Neural cell (in vitro differentiated cells): Measurements from ENCODE around the gene KLK10.

Experiments
- EP300 ChIP-seq: fragments of 450-650 bp; conservative IDR thresholded peaks from 2 replicates; pipeline ENCODE4 v1.6.1; 2014; ENCODE audit warnings: antibody characterized with exemption, mild to moderate bottlenecking, moderate library complexity; ENCODE audit not compliant: poor library complexity, severe bottlenecking
- TAF1 ChIP-seq: IDR thresholded peaks from 2 replicates; pipeline ENCODE4 v1.6.1; 2012; ENCODE audit warnings: low read depth
- TF ChIP-seq, protein P1 (sequence below): fragments of 450-650 bp; IDR thresholded peaks from 2 replicates; pipeline ENCODE4 v1.5.1; 2014; ENCODE audit warnings: antibody characterized with exemption, mild to moderate bottlenecking, moderate library complexity; ENCODE audit not compliant: poor library complexity, severe bottlenecking

DNA sequence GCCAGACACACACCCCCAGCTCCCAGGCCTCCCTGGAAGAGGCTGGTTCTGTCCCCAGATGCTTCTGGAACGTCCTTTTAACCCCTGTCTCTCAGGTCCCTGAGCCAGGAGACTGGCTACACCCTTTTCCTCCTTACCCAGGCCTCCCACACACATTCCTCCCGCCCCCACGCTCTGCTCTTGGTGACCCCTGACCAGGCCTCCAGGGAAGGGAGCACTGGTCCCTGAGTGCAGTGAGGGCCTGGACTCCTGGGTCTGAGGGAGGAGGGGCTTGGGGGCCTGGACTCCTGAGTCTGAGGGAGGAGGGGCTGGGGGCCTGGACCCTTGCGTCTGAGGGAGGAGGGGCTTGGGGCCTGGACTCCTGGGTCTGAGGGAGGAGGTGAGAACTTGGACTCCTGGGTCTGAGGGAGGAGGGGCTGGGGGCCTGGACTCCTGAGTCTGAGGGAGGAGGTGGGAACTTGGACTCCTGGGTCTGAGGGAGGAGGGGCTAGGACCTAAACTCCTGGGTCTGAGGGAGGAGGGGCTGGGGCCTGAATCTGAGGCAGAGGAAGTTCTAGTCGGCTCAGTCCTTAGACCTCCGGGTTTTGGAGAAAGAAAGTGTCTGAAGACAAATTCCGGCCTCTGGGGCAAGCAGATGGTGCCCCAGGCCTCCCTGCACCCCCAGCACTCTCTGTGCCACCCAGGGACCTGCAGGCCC lies 50.6 kb downstream of the KLK10 start:
- TF ChIP-seq EP300 (no peak), TAF1 (no peak)
- TF ChIP-seq, protein P1, sequence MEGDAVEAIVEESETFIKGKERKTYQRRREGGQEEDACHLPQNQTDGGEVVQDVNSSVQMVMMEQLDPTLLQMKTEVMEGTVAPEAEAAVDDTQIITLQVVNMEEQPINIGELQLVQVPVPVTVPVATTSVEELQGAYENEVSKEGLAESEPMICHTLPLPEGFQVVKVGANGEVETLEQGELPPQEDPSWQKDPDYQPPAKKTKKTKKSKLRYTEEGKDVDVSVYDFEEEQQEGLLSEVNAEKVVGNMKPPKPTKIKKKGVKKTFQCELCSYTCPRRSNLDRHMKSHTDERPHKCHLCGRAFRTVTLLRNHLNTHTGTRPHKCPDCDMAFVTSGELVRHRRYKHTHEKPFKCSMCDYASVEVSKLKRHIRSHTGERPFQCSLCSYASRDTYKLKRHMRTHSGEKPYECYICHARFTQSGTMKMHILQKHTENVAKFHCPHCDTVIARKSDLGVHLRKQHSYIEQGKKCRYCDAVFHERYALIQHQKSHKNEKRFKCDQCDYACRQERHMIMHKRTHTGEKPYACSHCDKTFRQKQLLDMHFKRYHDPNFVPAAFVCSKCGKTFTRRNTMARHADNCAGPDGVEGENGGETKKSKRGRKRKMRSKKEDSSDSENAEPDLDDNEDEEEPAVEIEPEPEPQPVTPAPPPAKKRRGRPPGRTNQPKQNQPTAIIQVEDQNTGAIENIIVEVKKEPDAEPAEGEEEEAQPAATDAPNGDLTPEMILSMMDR = no peak
